Type B pancreatic cell (in vitro differentiated cells): ENCODE data around the gene OSBP2. TPM values are rescaled to one million over a fixed set of nuclear protein-coding genes. Genes with fewer than 3 reads are reported as not detected.

Source experiments
- DNase-seq: peaks from one replicate; pipeline ENCODE4 v3.0.0; 2021; ENCODE audit warnings: mixed read lengths; ENCODE audit not compliant: unreplicated experiment; ENCODE audit errors: extremely low spot score
- H3K27ac Mint-ChIP-seq: 2 replicates; pipeline ENCODE4 v1.8.0; 2021; ENCODE audit warnings: mild to moderate bottlenecking, mixed read lengths
- H3K27me3 Mint-ChIP-seq: 2 replicates; pipeline ENCODE4 v1.8.0; 2021; ENCODE audit warnings: mixed read lengths
- H3K36me3 Mint-ChIP-seq: 2 replicates; pipeline ENCODE4 v1.8.0; 2021; ENCODE audit warnings: mixed read lengths
- H3K4me1 Mint-ChIP-seq: one replicate; pipeline ENCODE4 v1.8.0; 2021; ENCODE audit warnings: mixed read lengths; ENCODE audit not compliant: unreplicated experiment
- H3K4me3 Mint-ChIP-seq: 2 replicates; pipeline ENCODE4 v1.8.0; 2021; ENCODE audit warnings: mild to moderate bottlenecking, mixed read lengths
- H3K9me3 Mint-ChIP-seq: 2 replicates; pipeline ENCODE4 v1.8.0; 2021; ENCODE audit warnings: mixed read lengths
- CTCF ChIP-seq: fragments of 200-600 bp; sonication (generic); conservative IDR thresholded peaks from 2 replicates; pipeline ENCODE4 v1.5.0; 2021; ENCODE audit warnings: antibody characterized with exemption, mild to moderate bottlenecking
- total RNA-seq: library from RNA; stranded (reverse); gene quantifications from 2 replicates; pipeline ENCODE4 v1.2.1, GENCODE V29; 2021; ENCODE audit warnings: low replicate concordance

Gene OSBP2
- total RNA-seq, 1 donor from 2014 or later = 8.1 TPM

- DNase-seq = no peak
- TF ChIP-seq CTCF = no peak
- no peak overlapping the region for H3K27ac Mint-ChIP-seq
- H3K4me3 Mint-ChIP-seq = no peak overlapping the region
- peaks cover 43% of the 10 kb centered on the region for H3K36me3 Mint-ChIP-seq
- H3K27me3 Mint-ChIP-seq = no peaks in the 10 kb centered on the region
- no peaks in the 10 kb centered on the region for H3K4me1 Mint-ChIP-seq
- H3K9me3 Mint-ChIP-seq = no peaks in the 10 kb centered on the region
Observed at GRCh38 chr22:30941363-30941740, 246.7 kb downstream of the OSBP2 start.

DNA sequence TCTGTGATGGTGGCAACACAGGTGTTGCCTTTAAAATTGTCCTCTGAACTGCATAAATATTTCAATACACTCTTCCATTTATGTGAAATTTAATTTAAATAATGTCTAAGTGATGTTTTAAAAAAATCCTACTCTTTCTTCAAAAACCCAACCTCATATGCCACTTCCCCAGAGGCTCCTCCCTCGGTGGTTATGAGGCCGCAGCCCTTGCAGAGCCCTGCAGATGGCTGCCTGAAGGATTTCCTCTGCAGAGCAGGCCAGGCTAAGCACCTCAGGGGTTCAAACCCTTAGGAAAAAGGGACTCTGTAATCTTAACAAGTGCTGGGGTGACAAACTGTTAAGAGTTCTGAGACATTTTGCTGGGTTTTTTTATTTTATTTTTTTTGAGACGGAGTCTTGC is 248.7 kb downstream of the OSBP2 start:
- no peaks in the 10 kb centered on the region for H3K9me3 Mint-ChIP-seq
- H3K27me3 Mint-ChIP-seq = no peaks in the 10 kb centered on the region
- H3K4me3 Mint-ChIP-seq = no peak overlapping the region
- H3K36me3 Mint-ChIP-seq = peaks cover 45% of the 10 kb centered on the region
- peaks cover 4% of the 10 kb centered on the region for H3K4me1 Mint-ChIP-seq
- TF ChIP-seq CTCF = no peak
- DNase-seq = no peak
- H3K27ac Mint-ChIP-seq = no peak overlapping the region

DNA sequence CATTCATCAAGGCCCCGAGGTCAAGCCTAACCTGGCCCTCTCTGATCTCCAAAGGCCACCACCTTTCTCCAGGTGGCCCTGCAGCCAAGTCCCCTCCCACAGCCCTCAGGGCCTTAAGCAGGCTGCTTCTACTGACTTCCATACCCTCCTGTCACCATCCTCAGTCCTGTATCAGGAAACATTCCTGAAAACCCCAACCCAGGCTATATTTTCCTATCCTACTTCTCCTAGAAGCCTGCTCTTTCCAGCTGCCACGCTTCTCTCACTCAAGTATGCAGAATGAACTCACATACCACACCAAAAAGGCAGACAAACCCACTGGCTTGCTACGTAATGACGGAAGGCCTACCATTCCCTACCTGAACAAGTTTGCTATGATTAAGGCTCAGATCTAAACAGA is 250.3 kb downstream of the OSBP2 start:
- H3K36me3 Mint-ChIP-seq = peaks cover 50% of the 10 kb centered on the region
- no peak overlapping the region for H3K27ac Mint-ChIP-seq
- no peak overlapping the region for H3K4me3 Mint-ChIP-seq
- H3K9me3 Mint-ChIP-seq = no peaks in the 10 kb centered on the region
- peaks cover 4% of the 10 kb centered on the region for H3K4me1 Mint-ChIP-seq
- no peak for DNase-seq
- TF ChIP-seq CTCF = no peak
- H3K27me3 Mint-ChIP-seq = no peaks in the 10 kb centered on the region

GRCh38 chr22:30945653-30946052 is 251.0 kb downstream of the OSBP2 start:
- DNase-seq = no peak
- Mint-ChIP-seq H3K4me1 (peaks cover 4% of the 10 kb centered on the region), H3K4me3 (no peak overlapping the region), H3K27me3 (no peaks in the 10 kb centered on the region), H3K9me3 (no peaks in the 10 kb centered on the region), H3K36me3 (peaks cover 56% of the 10 kb centered on the region), H3K27ac (no peak overlapping the region)
- TF ChIP-seq CTCF = no peak

GRCh38 chr22:30946354-30946753 is 251.7 kb downstream of the OSBP2 start:
- no peak overlapping the region for H3K4me3 Mint-ChIP-seq
- H3K27ac Mint-ChIP-seq = no peak overlapping the region
- peaks cover 56% of the 10 kb centered on the region for H3K36me3 Mint-ChIP-seq
- no peaks in the 10 kb centered on the region for H3K9me3 Mint-ChIP-seq
- no peak for DNase-seq
- H3K27me3 Mint-ChIP-seq = no peaks in the 10 kb centered on the region
- TF ChIP-seq CTCF = no peak
- H3K4me1 Mint-ChIP-seq = peaks cover 4% of the 10 kb centered on the region

GRCh38 chr22:30947173-30947815 is 252.6 kb downstream of the OSBP2 start:
- TF ChIP-seq CTCF = peak; percentile 61
- DNase-seq = no peak
- H3K4me3 Mint-ChIP-seq = no peak overlapping the region
- peaks cover 4% of the 10 kb centered on the region for H3K4me1 Mint-ChIP-seq
- peaks cover 51% of the 10 kb centered on the region for H3K36me3 Mint-ChIP-seq
- no peaks in the 10 kb centered on the region for H3K9me3 Mint-ChIP-seq
- H3K27ac Mint-ChIP-seq = no peak overlapping the region
- H3K27me3 Mint-ChIP-seq = no peaks in the 10 kb centered on the region
